Kidney (tissue), 14 donors: ENCODE data around the gene TBC1D24. TPM values are rescaled to one million over a fixed set of nuclear protein-coding genes. Genes with fewer than 3 reads are reported as not detected.
A peak's percentile ranks its signal among the peaks of the same experiment; 100 is the strongest.

Experiments
- DNase-seq, 5 donors: peaks; one replicate each; pipeline ENCODE4 v3.0.0-alpha.2; 2013 to 2020
- FAIRE-seq: peaks from 2 replicates; lab custom pipeline; 2012; peaks lifted over from hg19 to GRCh38; lab: Jason Lieb, UNC
- H3K27ac ChIP-seq, 2 donors: one replicate each; pipeline ENCODE4 v1.7.0; 2013; ENCODE audit warnings: low read depth in 2 of 2, low read length in 2 of 2, inconsistent platforms in 1 of 2
- H3K27me3 ChIP-seq: one replicate; pipeline ENCODE4 v1.7.1; 2013; ENCODE audit warnings: low read length, inconsistent platforms; ENCODE audit not compliant: control insufficient read depth, insufficient read depth
- H3K36me3 ChIP-seq, 3 donors: one replicate each; pipeline versions ENCODE4 v1.7.0 to v1.7.1; 2013; ENCODE audit warnings: low read length in 3 of 3, control low read depth in 1 of 3, inconsistent platforms in 1 of 3; ENCODE audit not compliant: insufficient read depth in 3 of 3, control insufficient read depth in 2 of 3
- H3K4me1 ChIP-seq, 3 donors: one replicate each; pipeline versions ENCODE4 v1.7.0 to v1.7.1; 2013; ENCODE audit warnings: low read length in 3 of 3, inconsistent platforms in 1 of 3, low read depth in 1 of 3; ENCODE audit not compliant: control insufficient read depth in 2 of 3, insufficient read depth in 2 of 3
- H3K4me3 ChIP-seq, 3 donors: one replicate each; pipeline versions ENCODE4 v1.7.0 to v1.8.1; 2013; ENCODE audit warnings: low read length in 3 of 3, control low read depth in 1 of 3, inconsistent platforms in 1 of 3
- H3K9ac ChIP-seq, 3 donors: one replicate each; pipeline versions ENCODE4 v1.7.0 to v1.7.1; 2013; ENCODE audit warnings: low read length in 3 of 3, control low read depth in 1 of 3, inconsistent platforms in 1 of 3
- H3K9me3 ChIP-seq, 3 donors: one replicate each; pipeline versions ENCODE4 v1.7.0 to v1.7.1; 2013; ENCODE audit warnings: low read length in 3 of 3, control low read depth in 1 of 3, inconsistent platforms in 1 of 3; ENCODE audit not compliant: control insufficient read depth in 2 of 3, insufficient read depth in 1 of 3
- CTCF ChIP-seq: IDR thresholded peaks from 3 replicates; pipeline ENCODE4 v1.5.1; 2012; ENCODE audit warnings: mild to moderate bottlenecking, moderate library complexity, borderline replicate concordance; ENCODE audit not compliant: insufficient read depth; ENCODE audit errors: extremely low read depth
- intact Hi-C: fragments of 100-400 bp; cut with DNase I; formaldehyde crosslinking; loops from one replicate; pipeline ENCODE4 v1.11.1; 2022
- polyA plus RNA-seq: library from polyadenylated mRNA; stranded (reverse); fragments of 350-450 nt; fragmentation: Illumina TruSeq; extraction: RNeasy Lipid Tissue Mini Kit (QIAGEN cat#74804); gene quantifications from one replicate; pipeline ENCODE4 v1.2.3, GENCODE V29; 2014; ENCODE audit warnings: low read depth, low replicate concordance; ENCODE audit not compliant: insufficient read depth
- total RNA-seq: library from RNA; stranded (reverse); fragmentation: NEBNext Ultra II Directional; extraction: Animal tissue kit (Norgen Biotek cat#: 25700); gene quantifications from one replicate; pipeline ENCODE4 v1.2.1, GENCODE V29; 2021
- donor health status: control.
- donor health status: control.
- donor health status: control.
- donor health status: control.
- donor health status: control.
- donor health status: DM: yes; HTN: yes; CAD: no.
- donor health status: Normal renal cell carcinoma (clear cell type).

Gene TBC1D24
- total and polyA plus RNA-seq, 2 donors from 2014 or later = 23.9 to 25.7 TPM

- no peak overlapping the region for H3K4me3 ChIP-seq
- peak overlapping the region in 1 of 2 donors; percentile 99 for H3K27ac ChIP-seq
- no peaks in the 10 kb centered on the region for H3K9me3 ChIP-seq
- intact Hi-C loops = no loop called here
- no peak for TF ChIP-seq CTCF
- H3K36me3 ChIP-seq = peaks cover 0 to 7% (median 6%) of the 10 kb centered on the region in 3 donors
- H3K4me1 ChIP-seq = peaks cover 0 to 6% (median 4%) of the 10 kb centered on the region in 3 donors
- FAIRE-seq = no peak
- no peak overlapping the region for H3K9ac ChIP-seq
- no peaks in the 10 kb centered on the region for H3K27me3 ChIP-seq
- peak in 2 of 5 donors; percentile 51 to 84 for DNase-seq
Observed at GRCh38 chr16:2530629-2531318, 55.8 kb downstream of the TBC1D24 start.

DNA sequence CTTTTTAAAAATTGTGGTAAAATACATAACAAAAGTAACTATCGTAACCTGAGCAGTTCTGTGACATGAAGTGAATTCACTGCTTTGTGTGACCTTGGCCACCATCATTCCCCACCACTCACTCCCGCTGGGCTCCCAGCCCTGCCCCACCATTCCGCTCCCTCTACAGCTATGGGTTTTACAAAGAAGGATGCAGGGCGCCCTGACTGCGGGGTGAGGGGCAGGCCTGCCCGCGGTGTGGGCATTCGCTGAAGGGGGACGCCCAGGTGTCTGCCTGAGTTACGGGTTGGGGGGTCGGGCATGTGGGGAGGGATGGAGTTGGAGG lies 56.4 kb downstream of the TBC1D24 start, which contains the start of gene CEMP1:
Gene CEMP1, minus strand, starts transcription at position 38 of the 325 bp plus-strand sequence. CDS start 335 bp downstream, outside the sequence.
- H3K4me1 ChIP-seq = peaks cover 0 to 9% (median 4%) of the 10 kb centered on the region in 3 donors
- H3K27me3 ChIP-seq = no peaks in the 10 kb centered on the region
- H3K9me3 ChIP-seq = no peaks in the 10 kb centered on the region
- DNase-seq (no peak), FAIRE-seq (no peak)
- H3K27ac ChIP-seq = peak within 1 kb of the TSS; percentile 97 to 99
- intact Hi-C loops = no loop called here
- TF ChIP-seq CTCF = no peak
- H3K4me3 ChIP-seq = peak within 1 kb of the TSS; percentile 64 to 76 (median 74)
- H3K36me3 ChIP-seq = peaks cover 0 to 7% (median 3%) of the 10 kb centered on the region in 3 donors
- H3K9ac ChIP-seq = peak within 1 kb of the TSS; percentile 36 to 95 (median 69)

GRCh38 chr16:2531696-2532493 lies 57.0 kb downstream of the TBC1D24 start:
- peak overlapping the region; percentile 64 to 76 (median 74) for H3K4me3 ChIP-seq
- no peak for TF ChIP-seq CTCF
- intact Hi-C loops = no loop called here
- peak overlapping the region; percentile 97 to 99 for H3K27ac ChIP-seq
- H3K27me3 ChIP-seq = no peaks in the 10 kb centered on the region
- FAIRE-seq (peak; percentile 38), DNase-seq (peak; percentile 97 to 100 (median 98))
- peaks cover 0 to 7% (median 3%) of the 10 kb centered on the region in 3 donors for H3K36me3 ChIP-seq
- H3K9me3 ChIP-seq = no peaks in the 10 kb centered on the region
- peaks cover 0 to 10% (median 4%) of the 10 kb centered on the region in 3 donors for H3K4me1 ChIP-seq
- peak overlapping the region; percentile 36 to 95 (median 82) for H3K9ac ChIP-seq
